ENCODE results near the gene FGD2. TPM values are rescaled to one million over a fixed set of nuclear protein-coding genes. Genes with fewer than 3 reads are reported as not detected.

FGD2 gene
- total RNA-seq, 2 donors from 2014 or later, result 3.4 to 17.9 TPM

DNA sequence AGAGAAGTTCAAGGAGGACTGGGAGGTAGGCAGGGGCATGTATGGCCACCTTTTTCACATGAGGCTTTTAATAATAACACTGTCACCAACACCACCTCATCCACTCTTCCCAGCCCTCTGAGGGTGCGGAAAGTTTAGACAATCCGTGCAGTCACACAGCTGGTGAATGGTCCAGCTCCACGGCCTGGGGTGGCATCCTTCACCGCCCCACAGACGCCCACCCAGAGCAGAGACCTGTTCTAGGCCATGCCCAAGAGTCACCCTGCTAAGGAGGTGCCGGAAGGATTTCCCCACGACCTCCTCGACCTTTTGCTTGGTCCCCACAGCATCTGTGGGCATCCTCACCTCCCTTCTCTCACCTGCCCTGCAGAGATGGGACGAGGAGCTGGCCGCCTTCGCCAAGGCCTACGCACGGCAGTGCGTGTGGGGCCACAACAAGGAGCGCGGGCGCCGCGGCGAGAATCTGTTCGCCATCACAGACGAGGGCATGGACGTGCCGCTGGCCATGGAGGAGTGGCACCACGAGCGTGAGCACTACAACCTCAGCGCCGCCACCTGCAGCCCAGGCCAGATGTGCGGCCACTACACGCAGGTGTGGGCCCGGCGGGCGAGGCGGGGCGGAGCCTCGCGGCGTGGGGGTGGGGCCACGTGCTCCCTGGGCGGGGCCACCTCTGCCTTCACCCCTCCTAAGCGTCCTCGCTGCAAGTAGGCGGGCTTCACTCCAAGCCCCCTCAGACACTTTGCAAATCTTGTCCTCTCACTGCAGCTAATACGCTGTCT lies 46.5 kb upstream of the FGD2 start:
- no peak overlapping the region for H3K27ac ChIP-seq
- intact Hi-C loops (cut with DNase I), result no loop called here
- no peaks in the 10 kb centered on the region for H3K36me3 ChIP-seq
- no peak for DNase-seq (ENCODE audit: low spot score)
- H3K4me3 ChIP-seq, result no peak overlapping the region
- H3K4me1 ChIP-seq (replicated peaks), result no peaks in the 10 kb centered on the region
- no peaks in the 10 kb centered on the region for H3K9me3 ChIP-seq
- H3K27me3 ChIP-seq (replicated peaks; ENCODE audit: insufficient read depth), result no peaks in the 10 kb centered on the region
- TF ChIP-seq, protein P1, sequence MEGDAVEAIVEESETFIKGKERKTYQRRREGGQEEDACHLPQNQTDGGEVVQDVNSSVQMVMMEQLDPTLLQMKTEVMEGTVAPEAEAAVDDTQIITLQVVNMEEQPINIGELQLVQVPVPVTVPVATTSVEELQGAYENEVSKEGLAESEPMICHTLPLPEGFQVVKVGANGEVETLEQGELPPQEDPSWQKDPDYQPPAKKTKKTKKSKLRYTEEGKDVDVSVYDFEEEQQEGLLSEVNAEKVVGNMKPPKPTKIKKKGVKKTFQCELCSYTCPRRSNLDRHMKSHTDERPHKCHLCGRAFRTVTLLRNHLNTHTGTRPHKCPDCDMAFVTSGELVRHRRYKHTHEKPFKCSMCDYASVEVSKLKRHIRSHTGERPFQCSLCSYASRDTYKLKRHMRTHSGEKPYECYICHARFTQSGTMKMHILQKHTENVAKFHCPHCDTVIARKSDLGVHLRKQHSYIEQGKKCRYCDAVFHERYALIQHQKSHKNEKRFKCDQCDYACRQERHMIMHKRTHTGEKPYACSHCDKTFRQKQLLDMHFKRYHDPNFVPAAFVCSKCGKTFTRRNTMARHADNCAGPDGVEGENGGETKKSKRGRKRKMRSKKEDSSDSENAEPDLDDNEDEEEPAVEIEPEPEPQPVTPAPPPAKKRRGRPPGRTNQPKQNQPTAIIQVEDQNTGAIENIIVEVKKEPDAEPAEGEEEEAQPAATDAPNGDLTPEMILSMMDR (IDR thresholded peaks at IDR 0.05), result no peak
- TF ChIP-seq POLR2A (IDR thresholded peaks at IDR 0.05) (no peak), POLR2AphosphoS5 (IDR thresholded peaks at IDR 0.05) (no peak)
- WGBS, result 90% methylated on average over 44 of the region's 44 CpGs

DNA sequence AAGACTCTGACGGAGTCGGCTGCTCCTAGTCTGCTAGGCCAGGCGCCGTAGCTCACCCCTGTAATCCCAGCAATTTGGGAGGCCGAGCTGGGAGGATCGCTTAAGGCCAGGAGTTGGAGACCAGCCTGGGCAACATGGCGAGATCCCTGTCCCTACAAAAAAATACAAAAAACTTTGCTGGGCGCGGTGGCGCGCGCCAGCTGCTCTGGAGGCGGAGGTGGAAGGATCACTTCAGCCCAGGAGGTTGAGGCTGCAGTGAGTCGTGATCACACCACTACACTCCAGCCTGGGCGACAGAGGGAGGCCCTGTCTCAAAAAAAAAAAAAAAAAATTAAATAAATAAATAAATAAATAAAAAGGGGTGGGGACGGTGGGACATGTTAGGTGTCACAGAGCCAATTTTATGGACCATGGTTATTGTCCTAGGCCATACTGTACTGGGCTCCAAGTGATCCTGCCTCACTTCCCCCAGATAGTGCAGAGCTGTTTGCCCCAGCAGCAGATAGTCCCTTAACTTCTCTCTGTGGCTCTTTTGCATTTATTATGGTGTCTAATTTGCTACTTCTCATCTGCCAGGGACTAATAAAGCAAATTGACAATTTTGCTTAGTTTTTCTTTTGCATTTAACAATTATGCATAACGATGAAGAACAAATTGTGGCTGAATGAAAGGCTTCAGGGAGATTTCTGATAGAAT lies 45.8 kb upstream of the FGD2 start:
- whole genome bisulfite sequencing, result 91% methylated on average over 17 of the region's 17 CpGs
- Histone ChIP-seq H3K4me3 (no peak overlapping the region), H3K27me3 (replicated peaks; ENCODE audit: insufficient read depth) (no peaks in the 10 kb centered on the region), H3K36me3 (no peaks in the 10 kb centered on the region), H3K27ac (no peak overlapping the region), H3K4me1 (replicated peaks) (no peaks in the 10 kb centered on the region), H3K9me3 (no peaks in the 10 kb centered on the region)
- DNase-seq (ENCODE audit: low spot score), result no peak
- TF ChIP-seq, protein P1 (IDR thresholded peaks at IDR 0.05), result no peak
- TF ChIP-seq POLR2A (IDR thresholded peaks at IDR 0.05) (no peak), POLR2AphosphoS5 (IDR thresholded peaks at IDR 0.05) (no peak)
- intact Hi-C loops (cut with DNase I), result no loop called here

DNA sequence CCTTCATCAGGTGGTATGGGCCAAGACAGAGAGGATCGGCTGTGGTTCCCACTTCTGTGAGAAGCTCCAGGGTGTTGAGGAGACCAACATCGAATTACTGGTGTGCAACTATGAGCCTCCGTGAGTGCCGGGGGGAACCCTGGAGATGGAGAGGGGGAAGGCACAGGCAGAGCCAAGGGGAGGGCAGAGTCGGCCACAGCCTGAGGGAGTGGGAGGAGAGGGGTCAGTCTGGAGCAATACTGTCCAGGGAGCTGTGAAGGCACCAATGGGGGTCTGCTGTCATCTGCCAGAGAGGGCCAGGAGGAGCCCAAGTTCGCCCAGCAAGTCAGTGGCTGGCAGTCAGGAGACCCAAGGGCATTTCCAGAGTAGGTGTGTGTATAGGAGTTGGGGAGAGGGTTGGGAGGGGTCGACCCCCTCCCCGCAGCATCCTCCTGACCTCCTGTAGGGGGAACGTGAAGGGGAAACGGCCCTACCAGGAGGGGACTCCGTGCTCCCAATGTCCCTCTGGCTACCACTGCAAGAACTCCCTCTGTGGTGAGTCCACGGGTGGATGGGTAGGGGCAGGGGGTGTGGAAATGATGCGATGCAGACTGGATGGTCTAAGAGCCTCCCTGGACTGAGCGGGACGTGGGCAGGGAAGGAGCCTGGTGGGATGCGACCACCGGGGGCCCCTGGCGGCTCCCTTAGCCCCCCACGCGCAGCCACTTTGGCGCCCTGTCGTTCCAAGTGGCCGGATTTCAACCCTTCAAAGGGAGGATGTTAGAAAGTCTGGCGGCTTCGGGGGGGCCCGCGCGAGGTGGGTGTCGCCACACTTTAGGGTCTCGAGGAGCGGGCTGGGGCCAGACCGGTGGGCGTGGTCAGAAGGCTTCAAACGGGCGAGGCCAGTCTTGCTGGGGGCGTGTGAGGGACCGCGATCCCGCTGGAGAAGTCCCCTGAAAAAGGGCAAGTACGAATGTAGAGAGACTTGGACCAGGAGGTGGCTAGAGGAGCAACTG lies 43.7 kb upstream of the FGD2 start:
- WGBS, result 56% methylated on average over 40 of the region's 40 CpGs
- Histone ChIP-seq H3K27me3 (replicated peaks; ENCODE audit: insufficient read depth) (no peaks in the 10 kb centered on the region), H3K27ac (no peak overlapping the region), H3K4me1 (replicated peaks) (no peaks in the 10 kb centered on the region), H3K9me3 (no peaks in the 10 kb centered on the region), H3K36me3 (no peaks in the 10 kb centered on the region), H3K4me3 (no peak overlapping the region)
- TF ChIP-seq POLR2A (IDR thresholded peaks at IDR 0.05), result no peak
- TF ChIP-seq, protein P1 (IDR thresholded peaks at IDR 0.05), result no peak
- no peak for DNase-seq (ENCODE audit: low spot score)
- intact Hi-C loops (cut with DNase I), result no loop called here

DNA sequence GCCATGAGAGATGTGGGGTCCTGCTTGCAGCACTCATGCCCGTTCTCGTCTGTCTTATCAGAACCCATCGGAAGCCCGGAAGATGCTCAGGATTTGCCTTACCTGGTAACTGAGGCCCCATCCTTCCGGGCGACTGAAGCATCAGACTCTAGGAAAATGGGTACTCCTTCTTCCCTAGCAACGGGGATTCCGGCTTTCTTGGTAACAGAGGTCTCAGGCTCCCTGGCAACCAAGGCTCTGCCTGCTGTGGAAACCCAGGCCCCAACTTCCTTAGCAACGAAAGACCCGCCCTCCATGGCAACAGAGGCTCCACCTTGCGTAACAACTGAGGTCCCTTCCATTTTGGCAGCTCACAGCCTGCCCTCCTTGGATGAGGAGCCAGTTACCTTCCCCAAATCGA lies 42.6 kb upstream of the FGD2 start:
- no peak for DNase-seq (ENCODE audit: low spot score)
- H3K4me3 ChIP-seq, result no peak overlapping the region
- H3K27me3 ChIP-seq (replicated peaks; ENCODE audit: insufficient read depth), result no peaks in the 10 kb centered on the region
- no peaks in the 10 kb centered on the region for H3K9me3 ChIP-seq
- 68% methylated on average over 12 of the region's 12 CpGs for WGBS
- intact Hi-C loops (cut with DNase I), result no loop called here
- peaks cover 0 to 2% of the 10 kb centered on the region in 2 donors for H3K36me3 ChIP-seq
- H3K27ac ChIP-seq, result no peak overlapping the region
- TF ChIP-seq POLR2AphosphoS5 (IDR thresholded peaks at IDR 0.05), result no peak
- no peak for TF ChIP-seq POLR2A (IDR thresholded peaks at IDR 0.05)
- TF ChIP-seq, protein P1 (IDR thresholded peaks at IDR 0.05), result no peak
- no peaks in the 10 kb centered on the region for H3K4me1 ChIP-seq (replicated peaks)

Data from prostate gland (tissue), 2 donors.